Measurements from ENCODE around the gene FUBP1. TPM values are rescaled to one million over a fixed set of nuclear protein-coding genes. Genes with fewer than 3 reads are reported as not detected.

FUBP1 gene
- total and polyA plus RNA-seq, 9 of the 15 experiments (the other 6 are each of a cell fraction or from before 2014, with no cell fraction given) = 104 to 294 (median 213) TPM

DNA sequence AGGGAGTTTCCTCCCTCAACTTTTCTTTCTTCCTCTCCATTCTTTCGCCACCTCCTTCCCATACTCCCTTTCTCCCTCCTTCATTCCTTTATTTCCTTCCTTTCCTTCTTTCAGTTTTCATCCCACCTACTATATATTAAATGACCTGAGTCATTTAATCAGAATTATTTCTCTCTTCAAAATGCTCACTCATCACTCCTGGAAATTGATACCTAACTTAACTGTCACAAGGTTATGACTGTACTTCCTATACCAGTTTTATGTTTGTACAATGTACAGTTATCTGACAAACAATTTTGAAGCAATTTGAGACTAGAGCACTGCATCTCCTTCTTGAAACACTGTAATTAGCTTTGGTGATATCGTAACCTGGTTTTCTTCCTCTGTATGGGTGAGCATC, 49.1 kb downstream of the FUBP1 start:
- H3K9me1 ChIP-seq (ENCODE audit: control insufficient read depth, insufficient read depth, low read length) = no peaks in the 10 kb centered on the region
- TF ChIP-seq MAFG (tag; conservative IDR thresholded peaks at IDR 0.05) (peak; percentile 56), CBFA2T2 (conservative IDR thresholded peaks at IDR 0.05) (no peak), ZKSCAN8 (CRISPR knock-in tag; IDR thresholded peaks at IDR 0.05) (no peak), C11orf30 (IDR thresholded peaks at IDR 0.05; ENCODE audit: low read depth) (peak; percentile 49; the same call in 1 of the 2 replicates), FOSL1 (tag; conservative IDR thresholded peaks at IDR 0.05) (peak; percentile 29; the same call in 1 of the 2 replicates), SRSF9 (IDR thresholded peaks at IDR 0.05; ENCODE audit: borderline replicate concordance, low read depth, low read length) (no peak), ZNF316 (IDR thresholded peaks at IDR 0.05) (peak; percentile 74)
- 63% methylated on average over 2 of the region's 2 CpGs for WGBS (ENCODE audit: insufficient coverage, low coverage, missing lambda C conversion rate)
- no peak overlapping the region for H3K4me3 ChIP-seq
- no peaks in the 10 kb centered on the region for H3K9me3 ChIP-seq (replicated peaks; ENCODE audit: control insufficient read depth, insufficient read depth, low read depth, low read length)
- H3K4me2 ChIP-seq (ENCODE audit: insufficient read depth, low read length) = no peak overlapping the region
- intact Hi-C loops (cut with micrococcal nuclease) (no loop called here), in situ Hi-C loops (cut with MboI) (no loop called here)
- no peak overlapping the region for H3K9ac ChIP-seq (ENCODE audit: insufficient read depth in 1 of 2, low read depth in 2 of 2, low read length in 2 of 2)
- H4K20me1 ChIP-seq (replicated peaks; ENCODE audit: control insufficient read depth, insufficient read depth, low read length) = no peaks in the 10 kb centered on the region
- BruUV-seq (replicated peaks) = no TSS peak
- ChIA-PET POLR2A (no interaction called here), CTCF (ENCODE audit: low intra/inter-chr PET ratio) (no interaction called here)
- no peak overlapping the region for H2AFZ ChIP-seq (ENCODE audit: low read depth, low read length)
- H3K27ac ChIP-seq (ENCODE audit: extremely low read depth, low read depth, low read length) = no peak overlapping the region
- no peak for ATAC-seq
- DNase-seq (ENCODE audit: extremely low read depth in 1 of 4, low spot score in 3 of 4) = no peak
- H3K36me3 ChIP-seq (ENCODE audit: control insufficient read depth, insufficient read depth, low read length) = no peaks in the 10 kb centered on the region
- H3K27me3 ChIP-seq (ENCODE audit: control insufficient read depth in 2 of 2, insufficient read depth in 2 of 2, low read length in 2 of 2) = no peaks in the 10 kb centered on the region
- H3K79me2 ChIP-seq (ENCODE audit: control insufficient read depth, insufficient read depth, low read length) = no peaks in the 10 kb centered on the region
- FAIRE-seq = no peak
- H3K4me1 ChIP-seq (replicated peaks in 1 of 2; ENCODE audit: control insufficient read depth in 2 of 2, insufficient read depth in 2 of 2, low read length in 2 of 2) = no peaks in the 10 kb centered on the region

DNA sequence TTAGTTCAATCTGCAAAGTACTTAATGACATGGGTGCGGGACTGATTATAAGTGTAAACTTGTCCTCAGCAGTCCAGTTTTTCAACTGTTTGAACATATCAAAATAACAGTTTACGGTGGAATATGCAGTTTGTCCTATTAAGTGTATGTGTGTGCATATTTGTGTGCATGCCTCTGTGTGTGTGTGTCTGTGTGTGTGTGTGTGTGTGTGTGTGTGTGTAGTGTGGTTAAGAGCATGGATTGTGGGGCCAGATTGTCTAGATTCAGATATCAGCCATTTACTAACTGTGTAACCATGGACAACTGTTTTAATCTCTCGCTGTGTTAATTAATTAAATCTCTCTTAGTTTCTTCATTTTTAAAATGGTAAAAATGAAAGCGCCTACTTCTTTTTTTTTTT, 51.5 kb downstream of the FUBP1 start:
- Histone ChIP-seq H3K27ac (ENCODE audit: extremely low read depth, low read depth, low read length) (no peak overlapping the region), H3K4me2 (ENCODE audit: insufficient read depth, low read length) (no peak overlapping the region), H3K36me3 (ENCODE audit: control insufficient read depth, insufficient read depth, low read length) (no peaks in the 10 kb centered on the region), H3K9me3 (replicated peaks; ENCODE audit: control insufficient read depth, insufficient read depth, low read depth, low read length) (no peaks in the 10 kb centered on the region), H4K20me1 (replicated peaks; ENCODE audit: control insufficient read depth, insufficient read depth, low read length) (no peaks in the 10 kb centered on the region), H3K9me1 (ENCODE audit: control insufficient read depth, insufficient read depth, low read length) (no peaks in the 10 kb centered on the region), H3K9ac (ENCODE audit: insufficient read depth in 1 of 2, low read depth in 2 of 2, low read length in 2 of 2) (no peak overlapping the region), H3K27me3 (ENCODE audit: control insufficient read depth in 2 of 2, insufficient read depth in 2 of 2, low read length in 2 of 2) (no peaks in the 10 kb centered on the region), H2AFZ (ENCODE audit: low read depth, low read length) (no peak overlapping the region), H3K4me3 (no peak overlapping the region), H3K79me2 (ENCODE audit: control insufficient read depth, insufficient read depth, low read length) (no peaks in the 10 kb centered on the region), H3K4me1 (replicated peaks in 1 of 2; ENCODE audit: control insufficient read depth in 2 of 2, insufficient read depth in 2 of 2, low read length in 2 of 2) (no peaks in the 10 kb centered on the region)
- no TSS peak for BruUV-seq (replicated peaks)
- no peak for FAIRE-seq
- TF ChIP-seq BRD9 (IDR thresholded peaks at IDR 0.05; ENCODE audit: low read depth, partially characterized antibody) (peak; percentile 45), MLLT1 (IDR thresholded peaks at IDR 0.05) (0 out of 4 replicates have a peak, but pooled peaks of 1 of the 2 experiments have one; percentile 36), ZBTB26 (CRISPR knock-in tag; IDR thresholded peaks at IDR 0.05) (0 out of 2 replicates have a peak, but pooled peaks have one; percentile 42), ZNF316 (IDR thresholded peaks at IDR 0.05) (no peak), PHF20 (IDR thresholded peaks at IDR 0.05; ENCODE audit: partially characterized antibody) (no peak), SMARCA4 (IDR thresholded peaks at IDR 0.05) (no peak), SMARCA5 (IDR thresholded peaks at IDR 0.05) (peak; percentile 22; the same call in 1 of the 2 replicates), ZNF584 (CRISPR knock-in tag; IDR thresholded peaks at IDR 0.05; ENCODE audit: low read depth) (no peak)
- WGBS (ENCODE audit: insufficient coverage, low coverage, missing lambda C conversion rate) = 68% methylated on average over 4 of the region's 4 CpGs
- DNase-seq (ENCODE audit: extremely low read depth in 1 of 4, low spot score in 3 of 4) = no peak
- POLR2A ChIA-PET = interaction anchor here (0.8 kb wide), 1 partner anchor 51 kb away, joined by 3 read pairs; the partner anchor contains the start of gene FUBP1
- in situ Hi-C loops (cut with MboI) (no loop called here), intact Hi-C loops (cut with micrococcal nuclease) (no loop called here)
- peak; percentile 32; the same call in 2 of the 3 replicates for ATAC-seq
- CTCF ChIA-PET (ENCODE audit: low intra/inter-chr PET ratio) = no interaction called here
